Caco-2 (cell line): ENCODE results near the gene MYO7B. TPM values are rescaled to one million over a fixed set of nuclear protein-coding genes. Genes with fewer than 3 reads are reported as not detected.

Experiments used
- BruUV-seq: library from RNA; stranded (reverse); fragments of 400-500 nt; replicated peaks from 2 replicates; lab custom pipeline; 2021; lab: Mats Ljungman, UMichigan
- CTCF ChIA-PET: fragments of 300-600 bp; sonication (Branson Sonifier 250); formaldehyde crosslinking; loops from one replicate; lab custom pipeline; 2022; ENCODE audit warnings: antibody characterized with exemption; lab: Charles Lee
- POLR2A ChIA-PET: fragments of 300-600 bp; sonication (Branson Sonifier 250); formaldehyde crosslinking; loops from one replicate; lab custom pipeline; 2022; ENCODE audit warnings: antibody characterized with exemption; lab: Charles Lee
- DNase-seq, 2 experiments: peaks; one replicate each; pipeline versions ENCODE4 v3.0.0 to v3.0.0-alpha.2; 2020 to 2022
- H3K27me3 ChIP-seq: replicated peaks from 2 replicates; pipeline ENCODE4 v1.6.0; 2011; ENCODE audit warnings: low read length; ENCODE audit not compliant: control insufficient read depth, insufficient read depth
- H3K36me3 ChIP-seq: 2 replicates; pipeline ENCODE4 v1.5.1; 2011; ENCODE audit warnings: low read length; ENCODE audit not compliant: control insufficient read depth, insufficient read depth
- H3K4me1 ChIP-seq: fragments of 250-450 bp; sonication (Bioruptor Pico); 2 replicates; pipeline ENCODE4 v1.5.1; 2020; ENCODE audit warnings: mild to moderate bottlenecking
- H3K4me3 ChIP-seq: 2 replicates; pipeline ENCODE4 v1.5.1; 2011; ENCODE audit warnings: low read depth, mild to moderate bottlenecking, control low read depth, low read length
- H3K9me3 ChIP-seq: fragments of 250-450 bp; sonication (Bioruptor Pico); 2 replicates; pipeline ENCODE4 v1.5.1; 2020; ENCODE audit warnings: mild to moderate bottlenecking, moderate library complexity
- H3K27ac Mint-ChIP-seq: one replicate; pipeline ENCODE4 v1.8.0; 2022; ENCODE audit warnings: mixed read lengths; ENCODE audit not compliant: unreplicated experiment
- H3K27me3 Mint-ChIP-seq: one replicate; pipeline ENCODE4 v1.8.0; 2022; ENCODE audit warnings: mixed read lengths; ENCODE audit not compliant: insufficient read depth, unreplicated experiment
- H3K36me3 Mint-ChIP-seq: one replicate; pipeline ENCODE4 v1.8.0; 2022; ENCODE audit warnings: mild to moderate bottlenecking, mixed read lengths; ENCODE audit not compliant: insufficient read depth, unreplicated experiment
- H3K4me1 Mint-ChIP-seq: one replicate; pipeline ENCODE4 v1.8.0; 2022; ENCODE audit warnings: low read depth, mixed read lengths; ENCODE audit not compliant: unreplicated experiment
- H3K4me3 Mint-ChIP-seq: one replicate; pipeline ENCODE4 v1.8.0; 2022; ENCODE audit warnings: mild to moderate bottlenecking, moderate library complexity, mixed read lengths; ENCODE audit not compliant: unreplicated experiment
- H3K9me3 Mint-ChIP-seq: one replicate; pipeline ENCODE4 v1.8.0; 2022; ENCODE audit warnings: mixed read lengths; ENCODE audit not compliant: unreplicated experiment
- intact Hi-C: fragments of 100-400 bp; cut with micrococcal nuclease; formaldehyde crosslinking; loops from one replicate; pipeline ENCODE4 v1.10.0; 2022; ENCODE audit not compliant: unreplicated experiment
- total RNA-seq: library from RNA; stranded (reverse); gene quantifications from 2 replicates; pipeline ENCODE4 v1.2.3, GENCODE V29; 2022
- TF ChIP-seq, protein P1 (sequence below), 2 experiments: fragments of 200-600 bp in 1 of 2; IDR thresholded peaks; 1 replicate in 1 of 2; 2 replicates in 1 of 2; pipeline versions ENCODE4 v1.5.1 to v1.8.0; 2011 to 2022; ENCODE audit warnings: antibody characterized with exemption in 1 of 2, control low read depth in 1 of 2, inconsistent platforms in 1 of 2, low read depth in 1 of 2, low read length in 1 of 2, mild to moderate bottlenecking in 1 of 2, moderate library complexity in 1 of 2; ENCODE audit not compliant: insufficient read depth in 1 of 2, severe bottlenecking in 1 of 2, unreplicated experiment in 1 of 2

The MYO7B gene
- total RNA-seq, 1 experiment from 2014 or later: 0.27 TPM

GRCh38 chr2:127636248-127637235, 101.1 kb downstream of the MYO7B start:
- H3K9me3 Mint-ChIP-seq: no peaks in the 10 kb centered on the region
- no peak for DNase-seq
- no peak overlapping the region for H3K27ac Mint-ChIP-seq
- intact Hi-C loops: no loop called here
- POLR2A ChIA-PET: interaction anchor here (0.6 kb wide), 1 partner anchor 368 kb away, joined by 6 read pairs; no protein-coding TSS in a partner anchor
- no peaks in the 10 kb centered on the region for H3K36me3 ChIP-seq
- H3K27me3 Mint-ChIP-seq: no peaks in the 10 kb centered on the region
- H3K4me1 ChIP-seq: peaks cover 22% of the 10 kb centered on the region
- no peaks in the 10 kb centered on the region for H3K9me3 ChIP-seq
- TF ChIP-seq, protein P1, sequence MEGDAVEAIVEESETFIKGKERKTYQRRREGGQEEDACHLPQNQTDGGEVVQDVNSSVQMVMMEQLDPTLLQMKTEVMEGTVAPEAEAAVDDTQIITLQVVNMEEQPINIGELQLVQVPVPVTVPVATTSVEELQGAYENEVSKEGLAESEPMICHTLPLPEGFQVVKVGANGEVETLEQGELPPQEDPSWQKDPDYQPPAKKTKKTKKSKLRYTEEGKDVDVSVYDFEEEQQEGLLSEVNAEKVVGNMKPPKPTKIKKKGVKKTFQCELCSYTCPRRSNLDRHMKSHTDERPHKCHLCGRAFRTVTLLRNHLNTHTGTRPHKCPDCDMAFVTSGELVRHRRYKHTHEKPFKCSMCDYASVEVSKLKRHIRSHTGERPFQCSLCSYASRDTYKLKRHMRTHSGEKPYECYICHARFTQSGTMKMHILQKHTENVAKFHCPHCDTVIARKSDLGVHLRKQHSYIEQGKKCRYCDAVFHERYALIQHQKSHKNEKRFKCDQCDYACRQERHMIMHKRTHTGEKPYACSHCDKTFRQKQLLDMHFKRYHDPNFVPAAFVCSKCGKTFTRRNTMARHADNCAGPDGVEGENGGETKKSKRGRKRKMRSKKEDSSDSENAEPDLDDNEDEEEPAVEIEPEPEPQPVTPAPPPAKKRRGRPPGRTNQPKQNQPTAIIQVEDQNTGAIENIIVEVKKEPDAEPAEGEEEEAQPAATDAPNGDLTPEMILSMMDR (IDR thresholded peaks at IDR 0.05; ENCODE audit: insufficient read depth in 1 of 2, low read depth in 1 of 2, low read length in 1 of 2, severe bottlenecking in 1 of 2, unreplicated experiment in 1 of 2): no peak
- H3K4me1 Mint-ChIP-seq: peaks cover 6% of the 10 kb centered on the region
- H3K36me3 Mint-ChIP-seq: peaks cover 5% of the 10 kb centered on the region
- H3K4me3 ChIP-seq: no peak overlapping the region
- no peak overlapping the region for H3K4me3 Mint-ChIP-seq
- CTCF ChIA-PET: interaction anchor here (0.6 kb wide), 1 partner anchor 165 kb away, joined by 3 read pairs; no protein-coding TSS in a partner anchor
- no peaks in the 10 kb centered on the region for H3K27me3 ChIP-seq
- no TSS peak for BruUV-seq

DNA sequence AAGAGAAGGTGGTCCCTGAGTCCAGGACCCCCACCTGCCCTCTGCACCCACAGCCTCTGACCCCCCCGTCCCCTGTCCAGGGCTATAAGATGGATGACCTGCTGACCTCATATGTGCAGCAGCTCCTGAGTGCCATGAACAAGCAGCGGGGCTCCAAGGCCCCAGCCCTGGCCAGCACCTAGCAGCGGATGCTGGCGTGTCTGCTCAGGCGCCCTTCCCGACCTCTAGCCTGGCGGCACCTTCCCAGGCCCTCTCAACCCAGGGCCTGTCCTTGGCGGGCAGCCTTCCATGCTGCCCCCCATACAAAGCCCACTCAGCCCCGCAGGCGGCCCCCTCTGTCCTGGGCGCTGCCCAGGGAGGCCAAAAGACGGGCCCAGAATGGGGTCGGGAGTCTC, 101.8 kb downstream of the MYO7B start:
- ChIA-PET CTCF (interaction anchor here (0.6 kb wide), 1 partner anchor 165 kb away, joined by 3 read pairs; no protein-coding TSS in a partner anchor), POLR2A (interaction anchor here (0.6 kb wide), 1 partner anchor 368 kb away, joined by 6 read pairs; no protein-coding TSS in a partner anchor)
- no peak for DNase-seq
- TF ChIP-seq, protein P1 (IDR thresholded peaks at IDR 0.05; ENCODE audit: insufficient read depth in 1 of 2, low read depth in 1 of 2, low read length in 1 of 2, severe bottlenecking in 1 of 2, unreplicated experiment in 1 of 2): no peak
- H3K27me3 ChIP-seq: no peaks in the 10 kb centered on the region
- no peaks in the 10 kb centered on the region for H3K36me3 ChIP-seq
- H3K4me1 Mint-ChIP-seq: peaks cover 6% of the 10 kb centered on the region
- peaks cover 22% of the 10 kb centered on the region for H3K4me1 ChIP-seq
- no TSS peak for BruUV-seq
- intact Hi-C loops: no loop called here
- H3K36me3 Mint-ChIP-seq: peaks cover 5% of the 10 kb centered on the region
- no peak overlapping the region for H3K4me3 Mint-ChIP-seq
- no peak overlapping the region for H3K4me3 ChIP-seq
- no peaks in the 10 kb centered on the region for H3K27me3 Mint-ChIP-seq
- H3K9me3 Mint-ChIP-seq: no peaks in the 10 kb centered on the region
- H3K9me3 ChIP-seq: no peaks in the 10 kb centered on the region
- H3K27ac Mint-ChIP-seq: no peak overlapping the region

GRCh38 chr2:127637725-127638252, 102.3 kb downstream of the MYO7B start:
- H3K4me3 ChIP-seq: no peak overlapping the region
- Mint-ChIP-seq H3K4me3 (peak overlapping the region; percentile 17), H3K9me3 (no peaks in the 10 kb centered on the region), H3K36me3 (peaks cover 5% of the 10 kb centered on the region), H3K4me1 (peaks cover 6% of the 10 kb centered on the region), H3K27me3 (no peaks in the 10 kb centered on the region), H3K27ac (peak overlapping the region; percentile 56)
- H3K27me3 ChIP-seq: no peaks in the 10 kb centered on the region
- H3K4me1 ChIP-seq: peaks cover 22% of the 10 kb centered on the region
- H3K36me3 ChIP-seq: no peaks in the 10 kb centered on the region
- no TSS peak for BruUV-seq
- ChIA-PET CTCF (no interaction called here), POLR2A (no interaction called here)
- intact Hi-C loops: no loop called here
- TF ChIP-seq, protein P1 (IDR thresholded peaks at IDR 0.05; ENCODE audit: insufficient read depth in 1 of 2, low read depth in 1 of 2, low read length in 1 of 2, severe bottlenecking in 1 of 2, unreplicated experiment in 1 of 2): no peak
- no peaks in the 10 kb centered on the region for H3K9me3 ChIP-seq
- DNase-seq: peak; percentile 34 to 53
